NCI-H128 (cell line): ENCODE results near the gene AHDC1.
"Not testable (repeated sequence)": the region's sequence is repeated elsewhere in the genome, so short reads cannot be mapped to it uniquely, and the experiment has no call there.

Experiments used
- DNase-seq: peaks from one replicate; lab custom pipeline; 2025; ENCODE audit not compliant: unreplicated experiment; lab: John Stamatoyannopoulos, UW

Gene AHDC1

GRCh38 chr1:27634177-27634984 lies 30.4 kb upstream of the AHDC1 start:
- DNase-seq = no peak

GRCh38 chr1:27633640-27634176 lies 29.8 kb upstream of the AHDC1 start:
- DNase-seq = no peak

GRCh38 chr1:27633298-27633610 lies 29.3 kb upstream of the AHDC1 start:
- DNase-seq = no peak

GRCh38 chr1:27632387-27633297 lies 28.7 kb upstream of the AHDC1 start:
- DNase-seq = no peak

GRCh38 chr1:27630859-27631491 lies 27.0 kb upstream of the AHDC1 start:
- no peak for DNase-seq

- no peak for DNase-seq
Observed at GRCh38 chr1:27628712-27629111, 24.8 kb upstream of the AHDC1 start.

- not testable (repeated sequence) for DNase-seq
Observed at GRCh38 chr1:27627733-27628132, 23.8 kb upstream of the AHDC1 start.

GRCh38 chr1:27627061-27627460 lies 23.1 kb upstream of the AHDC1 start:
- no peak for DNase-seq

GRCh38 chr1:27626031-27626935 lies 22.3 kb upstream of the AHDC1 start:
- no peak for DNase-seq

- DNase-seq = no peak
Observed at GRCh38 chr1:27624467-27625178, 20.7 kb upstream of the AHDC1 start.

GRCh38 chr1:27623327-27624212 lies 19.6 kb upstream of the AHDC1 start:
- DNase-seq = no peak

- no peak for DNase-seq
Observed at GRCh38 chr1:27622828-27623227, 18.9 kb upstream of the AHDC1 start.

GRCh38 chr1:27621051-27621920 lies 17.3 kb upstream of the AHDC1 start:
- DNase-seq = no peak

GRCh38 chr1:27619782-27620438 lies 16.0 kb upstream of the AHDC1 start:
- DNase-seq = not testable (repeated sequence)

- no peak for DNase-seq
Observed at GRCh38 chr1:27618341-27619082, 14.6 kb upstream of the AHDC1 start.

- DNase-seq = no peak
Observed at GRCh38 chr1:27617420-27617819, 13.5 kb upstream of the AHDC1 start.

- DNase-seq = no peak
Observed at GRCh38 chr1:27616441-27616840, 12.5 kb upstream of the AHDC1 start.
